Sciatic nerve (tissue), 2 donors: Measurements from ENCODE around the gene SDK1. TPM values are rescaled to one million over a fixed set of nuclear protein-coding genes. Genes with fewer than 3 reads are reported as not detected.

Source experiments
- ATAC-seq: fragments of 200-7000 bp; cut with Tn5 transposase; one replicate; pipeline ENCODE4 v1.9.1; 2020; ENCODE audit warnings: mild to moderate bottlenecking, moderate library complexity
- DNase-seq: peaks from one replicate; pipeline ENCODE4 v3.0.0-alpha.2; 2020; ENCODE audit warnings: low spot score
- intact Hi-C: fragments of 100-400 bp; cut with DNase I; formaldehyde crosslinking; loops from one replicate; pipeline ENCODE4 v1.14.2; 2022
- total RNA-seq: library from RNA; stranded (reverse); fragmentation: NEBNext Ultra II Directional; extraction: Animal tissue kit (Norgen Biotek cat#: 25700); gene quantifications from one replicate; pipeline ENCODE4 v1.2.1, GENCODE V29; 2021
- donor health status: DM: no; HTN: no; CAD: no.
- donor health status: DM: no; HTN: no; CAD: no.

SDK1 gene
- total RNA-seq, 1 donor from 2014 or later: 11.2 TPM

DNA sequence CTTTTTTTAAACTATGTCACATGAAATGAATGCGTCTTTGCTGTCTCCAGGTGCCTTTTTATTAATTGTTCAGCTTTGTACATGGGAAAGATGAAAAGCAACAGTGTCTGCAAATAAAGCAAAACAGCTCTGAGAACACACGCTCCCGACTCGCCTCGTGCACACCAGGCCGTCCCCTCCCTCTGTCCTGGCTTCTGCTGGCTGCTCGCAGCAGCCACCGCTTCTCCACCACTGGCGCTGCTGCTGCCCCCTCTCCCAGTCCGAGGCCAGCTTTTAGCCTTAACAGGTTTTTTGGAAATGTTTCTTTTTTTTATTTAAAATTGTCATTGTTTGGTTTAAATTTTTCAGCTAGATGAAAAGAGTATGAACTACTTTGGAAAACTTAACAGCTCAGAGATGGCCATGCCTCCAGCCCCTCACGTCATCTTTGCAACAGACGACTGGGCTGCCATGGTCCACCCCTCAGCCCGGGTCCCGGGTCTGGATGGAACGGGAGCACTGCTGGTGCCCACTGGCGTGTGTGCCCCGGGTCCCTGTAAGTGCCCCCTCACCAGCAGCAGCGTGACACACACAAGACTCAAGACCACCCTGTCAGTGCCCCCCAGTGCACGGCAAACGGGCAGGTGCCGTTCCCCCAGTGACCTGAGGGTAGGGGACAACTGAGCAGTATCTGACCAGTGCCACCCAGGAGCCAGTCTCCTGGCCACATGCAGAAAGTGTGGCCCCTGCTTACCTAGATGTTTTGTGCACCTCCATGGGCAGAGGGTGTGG, 965.4 kb downstream of the SDK1 start:
- DNase-seq: peak; percentile 40

DNA sequence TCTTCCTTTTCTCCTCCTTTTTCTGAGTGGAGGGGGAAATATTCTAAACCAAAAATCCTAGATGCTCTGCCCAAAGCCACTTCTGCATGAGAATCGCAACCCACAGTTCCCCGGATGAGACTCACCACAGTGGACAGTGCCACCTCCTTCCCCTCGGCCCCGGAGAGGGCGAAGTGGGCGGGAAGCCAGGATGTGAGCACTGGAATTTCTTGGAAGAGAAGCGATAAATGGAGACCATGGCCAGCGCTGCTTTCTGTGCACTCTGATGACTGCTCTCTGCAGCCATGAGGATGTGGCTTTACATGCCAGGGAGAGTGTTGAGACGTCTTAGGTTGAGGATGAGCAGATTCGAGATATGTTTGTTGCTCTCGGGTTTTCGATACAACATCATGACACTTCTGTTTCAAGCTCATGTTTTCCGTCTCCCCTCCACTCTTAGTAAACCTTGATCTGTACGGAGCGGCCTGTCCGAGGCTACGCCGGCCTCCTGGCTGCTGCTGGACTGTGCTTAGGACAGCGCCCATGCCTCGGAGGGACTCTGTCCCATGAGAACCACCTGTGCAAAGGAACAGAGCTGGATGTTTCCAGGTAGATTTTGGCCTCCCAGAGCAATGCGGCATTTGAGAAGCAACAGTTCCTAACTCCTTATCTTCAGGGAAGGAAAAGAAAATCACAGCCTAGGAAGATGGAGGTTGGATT, 966.4 kb downstream of the SDK1 start:
- DNase-seq (no peak), ATAC-seq (no peak)
- intact Hi-C loops: no loop called here

More for the DNA sequence above, 965.4 kb downstream of the SDK1 start:
- intact Hi-C loops: no loop called here
- ATAC-seq: no peak

DNA sequence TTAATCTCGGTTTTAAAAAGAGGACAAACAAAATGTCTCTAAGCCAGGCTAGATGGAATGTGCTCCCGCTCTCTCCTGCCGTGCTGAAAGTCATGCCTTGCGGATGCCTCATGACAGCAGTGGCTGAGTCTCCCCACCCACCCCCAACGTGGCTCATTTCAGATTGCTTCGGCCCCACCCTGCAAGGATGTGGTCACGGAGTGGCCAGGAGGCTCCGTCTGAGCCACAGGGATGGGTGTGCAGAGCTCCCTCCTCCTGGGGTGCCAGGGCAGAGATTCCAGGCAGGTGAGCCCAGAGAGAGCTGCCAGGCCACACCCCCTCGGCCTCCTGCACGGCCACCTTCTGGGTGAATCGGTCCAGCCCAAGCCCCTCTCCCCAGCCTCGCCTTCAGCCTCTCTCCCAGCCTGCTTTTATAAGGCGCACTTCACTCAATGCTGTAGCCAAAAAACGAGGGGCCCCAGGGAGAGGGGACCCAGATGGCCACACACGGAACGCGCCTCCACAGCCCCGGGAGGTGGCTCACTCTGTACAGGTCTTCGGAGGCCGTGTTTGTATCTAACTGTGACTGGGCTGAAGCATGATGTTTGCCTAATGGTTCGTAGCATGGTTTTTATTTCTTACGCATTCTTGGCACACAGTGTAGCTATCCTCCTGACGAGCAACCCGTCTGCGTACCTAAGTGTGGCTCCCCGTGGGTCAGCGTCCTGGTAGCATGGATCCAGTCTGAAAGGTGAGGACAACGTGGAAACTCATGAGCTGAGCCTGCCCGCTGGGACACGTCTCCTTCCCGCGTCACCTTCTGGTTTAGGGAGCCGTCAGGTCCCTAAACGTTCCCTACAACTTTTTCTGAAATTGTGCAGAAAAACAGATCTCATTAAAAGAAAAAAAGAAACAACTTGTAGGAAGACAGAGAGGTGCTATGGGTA, 967.3 kb downstream of the SDK1 start:
- no peak for DNase-seq
- intact Hi-C loops: no loop called here
- no peak for ATAC-seq

GRCh38 chr7:4269086-4269485, 968.0 kb downstream of the SDK1 start:
- ATAC-seq (no peak), DNase-seq (no peak)
- intact Hi-C loops: no loop called here

DNA sequence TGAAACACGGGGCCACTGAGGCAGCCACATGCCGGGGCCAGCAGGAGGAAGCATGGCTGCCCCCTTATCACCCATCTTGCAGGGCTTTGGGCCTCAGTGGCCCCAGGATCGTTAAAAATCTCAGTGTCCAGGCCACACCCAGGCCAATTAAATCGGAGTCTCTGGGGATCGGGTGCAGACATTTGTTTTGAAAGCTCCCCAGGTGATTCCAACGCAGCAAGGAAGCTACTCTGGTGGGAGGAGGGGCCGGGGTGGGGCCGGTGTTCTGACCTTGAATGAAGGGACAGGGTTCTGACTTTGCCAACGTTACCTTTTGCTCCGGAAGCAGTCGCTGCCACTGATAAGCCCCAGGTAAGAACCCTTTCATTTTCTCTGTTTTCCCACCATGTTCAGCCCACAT, 968.7 kb downstream of the SDK1 start:
- DNase-seq (no peak), ATAC-seq (no peak)
- intact Hi-C loops: no loop called here

DNA sequence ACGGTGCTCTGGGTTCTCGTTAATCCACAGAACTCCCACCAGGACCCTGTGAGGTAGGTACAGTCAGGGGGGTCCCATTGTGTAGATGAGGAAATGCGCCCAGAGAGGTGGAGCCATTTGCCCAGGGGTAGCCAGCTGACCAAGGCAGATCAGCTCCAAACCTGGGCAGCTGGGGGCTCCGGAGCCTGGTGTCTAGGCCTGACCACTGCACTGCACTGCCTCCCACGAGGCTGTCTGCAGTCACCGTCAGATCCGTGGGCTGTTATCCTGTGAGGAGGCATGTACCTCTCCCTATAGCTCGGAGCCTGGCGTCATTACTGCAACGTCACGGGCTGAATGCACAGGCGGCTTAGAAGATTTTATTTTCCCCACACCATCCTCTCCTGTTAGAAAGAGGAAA, 969.2 kb downstream of the SDK1 start:
- ATAC-seq (no peak), DNase-seq (no peak)
- intact Hi-C loops: no loop called here

- intact Hi-C loops: no loop called here
- ATAC-seq: no peak
- DNase-seq: no peak
These were observed 970.1 kb downstream of the SDK1 start for GRCh38 chr7:4270941-4271715.

DNA sequence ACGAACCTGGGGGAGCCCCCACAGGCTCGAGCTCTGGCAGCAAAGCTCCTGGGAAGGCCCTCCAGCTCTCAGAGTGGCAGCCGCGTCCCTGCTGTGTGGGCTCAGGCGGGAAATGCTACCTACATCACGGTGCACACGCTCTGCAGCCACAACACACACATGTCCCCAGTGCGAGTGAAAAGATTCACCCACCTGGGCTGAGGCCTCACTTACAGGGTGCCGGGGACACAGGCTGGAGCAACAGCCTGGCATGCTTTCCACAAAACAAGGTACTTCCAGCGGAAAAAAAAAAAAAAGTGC, 970.6 kb downstream of the SDK1 start:
- no peak for DNase-seq
- no peak for ATAC-seq
- intact Hi-C loops: no loop called here

DNA sequence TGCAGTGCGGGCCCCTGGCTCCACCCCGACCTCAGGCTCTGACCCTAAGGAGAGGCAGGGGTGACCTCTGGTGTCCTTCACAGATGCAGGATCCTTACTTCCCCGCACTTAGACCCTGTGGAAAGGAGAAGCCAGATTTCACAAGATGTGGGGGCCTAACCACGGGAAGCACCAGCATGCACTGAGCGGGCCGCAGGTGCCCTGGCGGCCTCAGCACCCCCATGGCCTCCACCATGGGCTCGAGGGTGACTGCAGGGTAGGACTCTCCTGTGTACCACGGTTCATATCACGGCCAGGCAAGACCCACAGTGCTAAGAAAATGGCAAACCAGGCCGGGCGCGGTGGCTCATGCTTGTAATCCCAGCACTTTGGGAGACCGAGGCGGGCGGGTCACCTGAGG, 971.1 kb downstream of the SDK1 start:
- DNase-seq (no peak), ATAC-seq (no peak)
- intact Hi-C loops: no loop called here

DNA sequence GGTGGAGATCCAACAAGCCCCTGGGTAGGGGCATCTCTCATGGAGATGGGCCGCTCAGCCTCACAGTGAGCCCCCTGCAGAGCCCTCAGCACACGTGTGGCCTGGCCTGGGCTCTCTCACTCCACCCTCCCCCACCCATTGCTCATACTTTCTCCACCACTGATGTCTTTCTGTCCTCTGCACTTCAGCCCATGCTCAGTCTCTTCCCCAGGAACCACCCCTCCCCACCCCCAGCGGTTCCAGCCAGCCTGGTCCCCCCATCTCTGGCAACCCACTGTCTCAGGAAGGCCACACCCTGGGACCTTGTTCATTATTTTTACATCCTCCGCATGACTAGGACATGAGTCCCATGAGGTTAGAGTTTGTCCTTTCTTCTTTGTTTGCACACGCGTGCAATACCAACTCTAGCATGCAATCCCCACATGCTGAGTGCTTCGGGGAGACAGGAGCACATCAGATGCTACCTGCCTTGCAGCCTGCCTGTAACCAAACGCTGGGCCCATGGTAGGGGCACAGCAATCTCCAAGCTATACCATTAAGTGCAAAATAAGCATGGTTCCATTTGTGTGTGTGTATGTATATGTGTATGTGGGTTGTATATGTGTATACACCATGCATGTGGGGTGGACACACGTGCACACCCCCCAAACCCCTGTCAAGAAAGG, 972.6 kb downstream of the SDK1 start:
- intact Hi-C loops: no loop called here
- DNase-seq (no peak), ATAC-seq (no peak)

DNA sequence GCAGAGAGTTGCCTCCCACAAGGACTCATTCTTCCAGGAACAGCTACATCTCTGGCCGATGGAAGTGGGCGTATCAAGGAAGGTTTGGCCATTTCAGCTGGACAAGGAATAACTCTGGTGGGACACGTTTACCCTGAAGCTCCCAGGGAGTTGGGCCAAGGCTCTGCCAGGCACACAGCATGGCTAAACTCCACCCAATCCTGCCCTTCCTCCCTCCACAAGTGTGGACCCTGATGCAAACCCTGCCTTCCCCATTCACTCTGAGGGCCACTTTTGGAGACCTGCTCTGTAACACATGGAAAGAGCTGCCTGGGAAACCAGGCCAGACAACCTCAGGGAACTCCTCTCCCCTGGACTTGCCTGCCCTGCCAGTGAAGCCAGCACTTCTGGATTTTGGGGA, 973.2 kb downstream of the SDK1 start:
- intact Hi-C loops: no loop called here
- no peak for ATAC-seq
- no peak for DNase-seq

DNA sequence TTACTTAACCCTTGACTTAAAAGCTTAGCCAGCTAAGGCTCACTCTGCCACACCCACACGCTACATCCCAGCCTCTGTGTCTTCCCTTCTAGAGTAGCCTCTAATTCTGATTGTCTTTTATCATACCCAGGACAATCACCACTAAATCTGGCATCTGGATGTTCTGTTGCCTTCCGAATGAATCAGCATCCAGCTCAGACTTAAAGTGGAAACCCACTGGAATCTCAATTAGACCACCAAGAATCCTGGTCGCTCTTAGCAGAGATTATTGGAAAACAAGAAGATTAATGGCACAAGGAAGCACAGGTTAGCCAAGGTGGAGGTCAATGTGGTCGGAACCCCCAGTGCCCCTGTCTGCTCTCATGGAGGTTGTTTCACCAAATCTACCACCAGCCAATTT, 976.9 kb downstream of the SDK1 start:
- DNase-seq: no peak
- intact Hi-C loops: no loop called here
- no peak for ATAC-seq

- intact Hi-C loops: no loop called here
- no peak for DNase-seq
- no peak for ATAC-seq
These were observed 978.2 kb downstream of the SDK1 start for GRCh38 chr7:4279216-4279615.

DNA sequence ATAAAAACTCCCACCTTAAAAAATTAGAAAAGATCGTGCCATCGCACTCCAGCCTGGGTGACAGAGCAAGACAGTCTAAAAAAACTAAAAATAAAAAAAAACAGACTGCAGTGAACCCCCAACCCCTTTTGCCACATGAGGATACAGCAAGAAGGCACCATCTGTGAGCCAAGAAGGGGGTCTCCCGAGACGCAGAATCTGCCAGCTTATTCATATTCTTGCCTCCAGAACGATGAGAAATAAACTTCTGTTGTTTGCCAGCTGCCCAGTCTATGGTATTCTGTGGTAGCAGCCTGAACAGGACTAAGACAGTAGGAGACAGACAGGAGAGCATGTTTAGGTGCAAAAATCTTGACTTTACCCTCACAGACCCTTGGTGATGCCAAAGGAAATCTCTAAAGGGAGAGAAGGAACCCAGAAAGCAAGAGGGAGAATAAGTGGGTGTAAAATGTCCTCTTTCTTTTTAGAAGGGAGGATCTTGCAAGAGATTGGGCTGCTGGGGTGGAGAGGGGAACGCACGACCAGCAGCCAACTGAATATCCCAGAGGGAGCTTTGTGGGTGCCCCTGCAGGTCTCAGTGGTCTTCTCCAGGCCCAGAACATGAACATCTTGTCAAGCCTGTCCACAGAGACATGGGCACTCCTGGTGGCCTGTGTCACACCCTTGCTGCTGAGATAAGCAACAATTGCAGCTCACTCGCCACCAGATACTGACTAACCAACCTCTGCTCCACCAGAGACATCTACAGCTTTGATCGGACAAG, 980.4 kb downstream of the SDK1 start:
- intact Hi-C loops: no loop called here
- DNase-seq: no peak
- no peak for ATAC-seq

DNA sequence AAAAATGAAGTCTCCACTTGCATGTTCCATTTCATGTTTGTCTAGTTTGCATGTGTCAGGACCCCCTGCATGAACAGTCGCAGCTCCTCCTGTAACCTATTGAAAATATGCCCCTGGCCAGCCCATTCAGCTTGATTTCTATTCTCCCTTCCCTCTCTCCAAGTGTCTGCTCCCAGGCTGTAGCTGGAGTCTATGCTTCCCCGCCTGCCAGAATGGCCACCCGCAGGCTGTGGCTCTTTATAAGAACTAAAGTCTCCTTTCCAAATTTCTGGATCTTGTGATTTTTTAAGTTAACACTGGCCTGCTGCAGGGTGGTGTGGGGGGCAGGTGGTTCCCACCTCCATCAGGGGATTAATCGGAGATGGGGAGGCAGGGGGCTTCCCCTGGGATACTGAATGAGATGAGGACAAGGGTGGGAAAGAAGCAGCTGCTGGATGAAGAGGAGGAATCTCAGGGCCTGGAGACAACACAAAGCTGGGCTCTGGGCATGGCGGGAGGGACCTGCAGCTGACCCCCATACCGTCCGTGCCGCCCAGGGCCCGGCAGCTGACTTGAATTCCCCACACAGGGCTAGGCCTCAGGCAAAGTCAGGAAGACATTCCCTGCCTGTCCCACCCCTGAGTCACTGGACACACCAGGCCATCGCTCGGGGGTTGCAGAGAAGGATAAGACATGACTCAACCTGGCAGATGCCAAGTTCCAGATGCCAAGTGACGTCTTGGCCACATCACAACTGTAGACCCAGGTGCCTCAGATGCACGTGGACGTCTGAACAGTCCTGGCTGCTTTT, 981.6 kb downstream of the SDK1 start:
- intact Hi-C loops: no loop called here
- ATAC-seq (no peak), DNase-seq (no peak)

- DNase-seq (no peak), ATAC-seq (no peak)
- intact Hi-C loops: no loop called here
These were observed 985.3 kb downstream of the SDK1 start for GRCh38 chr7:4286351-4286750.

DNA sequence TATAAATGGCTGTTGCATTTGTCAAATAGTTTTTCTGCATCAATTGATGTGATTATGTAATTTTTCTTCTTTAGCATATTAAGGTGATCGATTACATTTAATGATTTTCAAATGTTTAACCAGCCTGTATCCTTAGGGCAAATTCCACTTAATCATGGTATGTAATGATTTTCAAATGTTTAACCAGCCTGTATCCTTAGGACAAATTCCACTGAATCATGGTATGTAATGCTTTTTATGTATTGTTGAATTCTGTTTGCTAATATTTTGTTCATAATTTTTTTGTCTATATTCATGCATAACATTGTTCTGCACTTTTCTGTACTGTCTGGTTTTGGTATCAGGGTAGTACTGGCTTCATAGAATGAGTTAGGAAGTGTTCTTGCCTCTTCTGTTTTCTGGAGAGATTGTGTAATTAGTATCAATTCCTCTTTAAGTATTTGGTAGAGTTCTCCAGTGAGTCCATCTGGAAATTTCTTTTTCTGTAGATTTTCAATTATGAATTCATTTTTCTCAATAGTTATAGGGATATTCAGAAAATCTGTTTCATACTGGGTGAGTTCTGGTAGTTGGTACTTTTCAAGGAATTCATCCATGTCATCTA, 987.8 kb downstream of the SDK1 start:
- no peak for ATAC-seq
- intact Hi-C loops: no loop called here
- no peak for DNase-seq
